Measurements from ENCODE around the gene TIFAB.

GRCh38 chr5:135442431-135443160 is 9.6 kb downstream of the TIFAB start:
- no peak for TF ChIP-seq ZNF331 (CRISPR knock-in tag; IDR thresholded peaks at IDR 0.05; ENCODE audit: low read depth)
- TF ChIP-seq CTCF (conservative IDR thresholded peaks at IDR 0.05; ENCODE audit: low read depth in 2 of 2) = no peak
- TF ChIP-seq POLR2AphosphoS5 (IDR thresholded peaks at IDR 0.05; ENCODE audit: low read depth) = no peak
- no peak for TF ChIP-seq REST (IDR thresholded peaks at IDR 0.05; ENCODE audit: unreplicated experiment)

Measured in GM23338 (cell line).